Measurements from ENCODE around the gene PCDHA9. TPM values are rescaled to one million over a fixed set of nuclear protein-coding genes. Genes with fewer than 3 reads are reported as not detected.
"Not testable (repeated sequence)": the region's sequence is repeated elsewhere in the genome, so short reads cannot be mapped to it uniquely, and the experiment has no call there.

Gene PCDHA9
- total RNA-seq, 1 donor from 2014 or later, result not detected

DNA sequence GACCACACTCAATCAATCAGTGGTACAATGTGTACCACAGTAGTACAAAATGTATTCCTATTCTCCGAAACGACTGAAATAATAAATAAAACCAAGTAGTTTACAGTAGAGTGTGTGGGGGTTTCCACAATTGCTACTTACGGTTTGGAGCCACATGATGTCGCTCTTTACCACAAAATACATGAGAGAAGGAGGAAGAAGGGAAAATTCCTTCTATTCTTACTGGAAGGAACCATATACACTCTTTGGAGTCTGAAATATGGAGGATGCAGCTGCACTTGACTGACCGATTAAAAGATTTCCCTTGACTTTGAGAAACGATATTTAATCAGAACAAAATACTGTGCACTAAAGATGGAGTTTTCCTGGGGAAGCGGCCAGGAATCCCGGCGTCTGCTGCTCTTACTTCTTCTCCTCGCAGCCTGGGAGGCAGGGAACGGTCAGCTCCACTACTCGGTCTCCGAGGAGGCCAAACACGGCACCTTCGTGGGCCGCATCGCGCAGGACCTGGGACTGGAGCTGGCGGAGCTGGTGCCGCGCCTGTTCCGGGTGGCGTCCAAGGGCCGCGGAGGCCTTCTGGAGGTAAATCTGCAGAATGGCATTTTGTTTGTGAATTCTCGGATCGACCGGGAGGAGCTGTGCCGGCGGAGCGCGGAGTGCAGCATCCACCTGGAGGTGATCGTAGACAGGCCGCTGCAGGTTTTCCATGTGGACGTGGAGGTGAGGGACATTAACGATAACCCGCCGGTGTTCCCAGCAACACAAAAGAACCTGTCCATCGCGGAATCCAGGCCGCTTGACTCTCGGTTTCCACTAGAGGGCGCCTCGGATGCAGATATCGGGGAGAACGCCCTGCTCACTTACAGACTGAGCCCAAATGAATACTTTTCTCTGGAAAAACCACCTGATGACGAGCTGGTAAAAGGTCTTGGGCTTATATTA, 41.1 kb upstream of the PCDHA9 start, which contains the start of gene PCDHA4:
Gene PCDHA4 (plus strand): TSS at position 235 of the 942 bp plus-strand sequence.
- peaks cover 8% of the 10 kb centered on the region for H3K27me3 Mint-ChIP-seq
- intact Hi-C loops (cut with micrococcal nuclease), result no loop called here
- ChIA-PET CTCF (no interaction called here), POLR2A (no interaction called here)
- DNase-seq (no peak), ATAC-seq (ENCODE audit: low read depth) (no peak)
- H3K4me3 Mint-ChIP-seq, result no peak within 1 kb of the TSS
- no peaks in the 10 kb centered on the region for H3K4me1 Mint-ChIP-seq
- no peak within 1 kb of the TSS for H3K27ac Mint-ChIP-seq
- TF ChIP-seq CTCF (IDR thresholded peaks at IDR 0.05), result no peak
- no peaks in the 10 kb centered on the region for H3K36me3 Mint-ChIP-seq (ENCODE audit: low read depth)
- peaks cover 19% of the 10 kb centered on the region for H3K9me3 Mint-ChIP-seq

GRCh38 chr5:140808241-140808888, 39.8 kb upstream of the PCDHA9 start:
- ATAC-seq (ENCODE audit: low read depth); intact Hi-C loops (cut with micrococcal nuclease); CTCF ChIA-PET; H3K27ac Mint-ChIP-seq; H3K27me3 Mint-ChIP-seq; H3K36me3 Mint-ChIP-seq (ENCODE audit: low read depth); POLR2A ChIA-PET; H3K4me3 Mint-ChIP-seq; H3K4me1 Mint-ChIP-seq; DNase-seq: not testable (repeated sequence)
- peaks cover 22% of the 10 kb centered on the region for H3K9me3 Mint-ChIP-seq

DNA sequence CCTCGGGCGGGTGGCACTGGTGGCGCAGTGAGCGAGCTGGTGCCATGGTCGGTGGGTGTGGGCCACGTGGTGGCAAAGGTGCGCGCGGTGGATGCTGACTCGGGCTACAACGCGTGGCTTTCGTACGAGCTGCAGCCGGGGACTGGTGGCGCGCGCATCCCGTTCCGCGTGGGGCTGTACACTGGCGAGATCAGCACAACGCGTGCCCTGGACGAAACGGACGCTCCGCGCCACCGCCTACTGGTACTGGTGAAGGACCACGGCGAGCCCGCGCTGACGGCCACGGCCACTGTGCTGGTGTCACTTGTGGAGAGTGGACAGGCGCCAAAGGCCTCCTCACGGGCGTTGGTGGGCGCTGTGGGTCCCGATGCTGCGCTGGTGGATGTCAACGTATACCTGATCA, 39.3 kb upstream of the PCDHA9 start:
- peaks cover 22% of the 10 kb centered on the region for H3K9me3 Mint-ChIP-seq
- H3K4me1 Mint-ChIP-seq, result no peaks in the 10 kb centered on the region
- ChIA-PET CTCF (no interaction called here), POLR2A (no interaction called here)
- no peak overlapping the region for H3K4me3 Mint-ChIP-seq
- DNase-seq, result no peak
- H3K27ac Mint-ChIP-seq, result no peak overlapping the region
- intact Hi-C loops (cut with micrococcal nuclease), result no loop called here
- ATAC-seq (ENCODE audit: low read depth), result no peak
- no peaks in the 10 kb centered on the region for H3K36me3 Mint-ChIP-seq (ENCODE audit: low read depth)
- no peak for TF ChIP-seq CTCF (IDR thresholded peaks at IDR 0.05)
- peaks cover 8% of the 10 kb centered on the region for H3K27me3 Mint-ChIP-seq

- intact Hi-C loops (cut with micrococcal nuclease), result no loop called here
- ChIA-PET POLR2A (no interaction called here), CTCF (no interaction called here)
- Mint-ChIP-seq H3K4me3 (no peak within 1 kb of the TSS), H3K27me3 (peaks cover 2% of the 10 kb centered on the region), H3K36me3 (ENCODE audit: low read depth) (no peaks in the 10 kb centered on the region), H3K9me3 (peaks cover 2% of the 10 kb centered on the region), H3K4me1 (no peaks in the 10 kb centered on the region), H3K27ac (no peak within 1 kb of the TSS)
- no peak for DNase-seq
- TF ChIP-seq CTCF (IDR thresholded peaks at IDR 0.05), result no peak
- no peak for ATAC-seq (ENCODE audit: low read depth)
These were observed 26.6 kb upstream of the PCDHA9 start, which contains the start of gene PCDHA5 for GRCh38 chr5:140821375-140822280. PCDHA5 (plus strand) TSS chr5:140821613.

DNA sequence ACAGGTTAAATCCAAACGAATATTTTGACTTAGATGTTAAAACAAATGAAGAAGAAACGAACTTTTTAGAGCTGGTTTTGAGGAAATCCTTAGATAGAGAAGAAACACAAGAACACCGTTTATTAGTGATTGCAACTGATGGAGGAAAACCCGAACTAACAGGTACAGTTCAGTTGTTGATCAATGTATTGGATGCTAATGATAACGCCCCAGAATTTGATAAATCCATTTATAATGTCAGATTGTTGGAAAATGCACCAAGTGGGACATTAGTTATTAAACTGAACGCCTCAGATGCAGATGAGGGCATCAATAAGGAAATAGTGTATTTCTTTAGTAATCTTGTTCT, 25.9 kb upstream of the PCDHA9 start:
- H3K36me3 Mint-ChIP-seq (ENCODE audit: low read depth), result no peaks in the 10 kb centered on the region
- no peak for TF ChIP-seq CTCF (IDR thresholded peaks at IDR 0.05)
- DNase-seq (no peak), ATAC-seq (ENCODE audit: low read depth) (no peak)
- intact Hi-C loops (cut with micrococcal nuclease), result no loop called here
- H3K4me1 Mint-ChIP-seq, result no peaks in the 10 kb centered on the region
- peaks cover 3% of the 10 kb centered on the region for H3K9me3 Mint-ChIP-seq
- H3K27me3 Mint-ChIP-seq, result peaks cover 8% of the 10 kb centered on the region
- no peak overlapping the region for H3K27ac Mint-ChIP-seq
- CTCF ChIA-PET, result no interaction called here
- POLR2A ChIA-PET, result no interaction called here
- no peak overlapping the region for H3K4me3 Mint-ChIP-seq

GRCh38 chr5:140822969-140823368, 25.2 kb upstream of the PCDHA9 start:
- H3K27me3 Mint-ChIP-seq; POLR2A ChIA-PET; H3K4me1 Mint-ChIP-seq; H3K9me3 Mint-ChIP-seq; intact Hi-C loops (cut with micrococcal nuclease); H3K36me3 Mint-ChIP-seq (ENCODE audit: low read depth); H3K27ac Mint-ChIP-seq; DNase-seq; H3K4me3 Mint-ChIP-seq; ATAC-seq (ENCODE audit: low read depth); CTCF ChIA-PET: not testable (repeated sequence)
